HG02642 (cell line): ENCODE results near the gene TMEM114.
A peak's percentile ranks its signal among the peaks of the same experiment; 100 is the strongest.
"Not testable (repeated sequence)": the region's sequence is repeated elsewhere in the genome, so short reads cannot be mapped to it uniquely, and the experiment has no call there.

Experiments
- ATAC-seq: cut with Tn5 transposase; IDR thresholded peaks from one replicate; pipeline ENCODE4 v1.9.1; 2021; ENCODE audit warnings: mild to moderate bottlenecking; ENCODE audit not compliant: unreplicated experiment, poor library complexity

TMEM114 gene

DNA sequence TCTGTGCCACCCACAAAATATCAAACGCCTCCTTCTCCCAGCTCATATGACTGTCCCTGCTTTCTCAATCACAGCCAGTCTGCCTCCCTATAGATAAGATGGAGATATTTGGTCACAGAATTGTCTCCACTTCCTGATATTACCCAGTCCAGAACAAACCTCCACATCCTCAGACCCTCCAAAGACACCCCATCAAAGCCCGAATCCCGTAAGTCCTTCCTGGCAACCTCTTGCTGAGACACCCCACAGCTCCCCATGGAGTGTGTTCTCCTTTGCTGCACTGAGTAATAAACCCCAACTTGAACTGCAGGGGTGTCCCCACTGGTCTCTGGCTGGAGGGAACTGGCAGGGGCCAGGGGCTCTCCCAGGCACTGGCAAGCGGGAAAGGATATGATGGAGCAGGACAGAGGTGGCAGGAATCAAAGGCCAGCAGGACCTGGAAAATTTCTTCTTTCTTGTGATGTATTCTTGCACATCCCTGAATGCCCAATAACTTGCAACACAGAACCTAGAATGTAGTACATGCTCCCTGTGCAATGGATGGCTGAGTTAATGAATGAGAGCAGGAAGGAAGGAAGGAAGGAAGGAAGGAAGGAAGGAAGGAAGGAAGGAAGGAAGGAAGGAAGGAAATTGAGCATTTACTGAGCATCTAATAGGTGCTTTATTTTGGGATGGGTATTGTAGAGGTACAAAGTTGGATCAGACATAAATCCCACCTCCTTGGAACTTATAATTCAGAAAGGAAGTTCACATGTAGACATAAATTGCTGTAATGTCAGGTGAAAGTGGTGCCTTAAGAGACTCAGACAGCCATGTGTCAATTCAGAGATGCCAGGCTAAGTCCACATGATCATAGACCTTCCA lies 13.9 kb downstream of the TMEM114 start:
- no peak for ATAC-seq

DNA sequence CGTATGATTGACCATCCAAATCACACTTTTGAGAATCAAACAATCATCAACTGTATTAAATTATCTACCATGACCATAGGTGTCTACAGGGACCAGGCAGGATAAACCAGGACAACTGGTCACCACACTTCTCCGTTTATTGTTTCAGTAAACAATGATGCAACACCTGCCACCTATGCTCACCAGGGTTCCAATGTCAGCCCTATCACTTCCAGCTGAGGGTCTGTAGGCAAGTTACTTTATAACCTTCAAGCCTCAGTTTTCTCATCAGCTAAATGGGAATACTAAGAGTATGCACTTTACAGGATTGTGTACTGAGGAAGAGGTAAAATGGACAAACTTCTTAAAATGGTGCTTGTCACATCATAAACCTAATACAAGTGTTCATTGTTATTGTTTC lies 14.9 kb downstream of the TMEM114 start:
- no peak for ATAC-seq

GRCh38 chr16:8572919-8573724 lies 17.2 kb downstream of the TMEM114 start:
- ATAC-seq = no peak

- no peak for ATAC-seq
These were observed 18.0 kb downstream of the TMEM114 start for GRCh38 chr16:8572063-8572918.

DNA sequence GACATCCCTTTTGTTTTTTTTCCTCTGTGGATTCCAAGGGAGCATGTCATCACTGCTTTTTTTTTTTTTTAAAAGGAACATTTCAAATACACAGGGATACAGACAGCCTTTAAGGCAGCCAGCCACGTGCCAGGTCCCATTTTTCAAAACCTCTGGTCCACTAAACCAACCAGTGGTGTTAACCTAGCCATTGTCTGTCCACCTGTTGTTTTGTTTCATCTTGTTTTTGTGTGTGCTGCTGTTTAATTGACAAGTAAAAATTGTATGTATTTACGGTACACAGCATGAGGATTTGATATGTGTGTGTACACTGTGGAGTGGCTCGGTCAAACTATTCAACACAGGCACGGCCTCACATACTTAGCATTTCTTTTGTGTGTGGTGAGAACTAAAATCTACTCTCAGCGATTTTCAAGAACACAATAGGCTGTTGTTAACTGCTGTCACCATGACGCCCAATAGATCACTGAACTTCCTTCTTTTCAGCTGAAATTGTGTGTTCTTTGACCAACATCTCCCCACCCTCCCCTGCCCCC lies 19.2 kb downstream of the TMEM114 start:
- ATAC-seq = no peak

GRCh38 chr16:8570393-8570792 lies 19.9 kb downstream of the TMEM114 start:
- not testable (repeated sequence) for ATAC-seq

DNA sequence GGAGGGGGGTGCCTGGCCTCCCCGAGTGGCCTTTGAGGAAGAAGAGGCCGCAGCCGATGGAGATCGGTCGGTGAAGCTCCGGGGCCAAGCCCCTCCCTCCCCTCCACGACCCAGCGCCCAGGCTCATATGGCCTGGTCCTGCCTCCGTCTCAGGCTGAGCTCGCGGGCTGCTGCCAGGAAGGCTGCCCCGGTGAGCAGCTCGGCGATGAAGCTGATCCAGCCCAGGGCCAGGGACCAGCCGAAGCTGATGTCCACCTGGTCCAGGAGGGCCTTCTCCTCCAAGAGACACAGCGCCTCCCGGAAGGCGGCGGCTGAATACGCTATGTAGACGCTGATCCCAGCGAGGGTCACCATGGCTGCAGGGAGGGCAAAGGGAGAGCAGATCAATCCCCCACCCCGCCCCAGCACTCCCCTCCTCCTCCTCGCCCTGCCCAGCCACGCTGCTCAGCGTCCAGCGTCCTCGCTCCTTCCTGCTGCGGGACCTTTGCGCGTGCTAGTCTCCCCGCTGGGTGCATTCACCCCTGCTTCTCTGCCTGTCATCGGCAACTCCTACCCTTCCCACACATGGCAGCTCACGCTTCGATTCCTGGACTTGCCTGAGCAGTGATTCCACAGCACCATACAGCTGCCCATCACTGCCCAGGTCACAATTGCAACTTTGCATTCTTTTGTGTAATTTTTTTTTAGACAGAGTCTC lies 20.5 kb downstream of the TMEM114 start:
- no peak for ATAC-seq

- ATAC-seq = no peak
These were observed 22.1 kb downstream of the TMEM114 start for GRCh38 chr16:8568231-8568617.

DNA sequence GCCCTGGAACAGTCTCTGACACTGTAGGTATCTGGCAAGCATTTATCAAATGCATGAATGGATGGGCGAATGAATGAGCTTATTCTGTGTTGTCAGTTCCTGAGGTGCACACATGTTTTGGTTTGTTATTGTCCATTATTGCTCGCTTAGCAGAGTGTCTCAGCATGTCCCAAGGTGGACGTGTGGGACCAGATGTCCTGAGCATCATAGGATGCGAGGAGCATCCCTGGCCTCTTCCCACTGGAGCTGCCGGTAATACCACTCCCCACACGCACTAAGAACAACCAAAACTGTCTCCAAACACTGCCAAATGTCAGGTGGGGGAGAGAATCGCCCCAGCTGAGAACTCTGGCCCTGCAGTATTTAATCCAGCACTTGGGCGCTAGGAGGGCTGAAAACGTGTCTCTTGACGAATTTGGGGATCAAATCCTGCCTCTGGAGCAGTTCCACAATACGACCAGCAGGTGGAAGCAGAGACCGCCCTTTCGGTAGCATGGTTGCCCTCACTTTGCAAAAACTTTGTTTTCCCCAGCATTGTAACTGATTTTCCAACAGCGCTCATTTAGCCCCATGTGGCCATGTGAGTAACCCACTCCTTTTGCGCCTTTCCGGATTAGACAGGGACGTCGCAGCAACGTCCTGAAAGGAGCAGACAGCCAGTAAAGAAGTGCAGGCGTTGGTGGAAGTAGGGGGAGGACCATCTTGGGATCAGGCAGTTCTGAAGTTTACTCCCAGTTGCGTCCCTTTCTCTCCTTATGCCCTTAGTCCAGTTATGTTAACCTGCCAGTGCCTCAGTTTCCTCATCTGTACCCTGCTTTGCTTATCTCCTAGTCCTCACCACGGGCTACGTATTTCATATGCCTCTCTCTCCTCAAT lies 22.7 kb downstream of the TMEM114 start:
- peak; percentile 87 for ATAC-seq

- ATAC-seq = no peak
These were observed 24.8 kb downstream of the TMEM114 start for GRCh38 chr16:8565498-8565897.

DNA sequence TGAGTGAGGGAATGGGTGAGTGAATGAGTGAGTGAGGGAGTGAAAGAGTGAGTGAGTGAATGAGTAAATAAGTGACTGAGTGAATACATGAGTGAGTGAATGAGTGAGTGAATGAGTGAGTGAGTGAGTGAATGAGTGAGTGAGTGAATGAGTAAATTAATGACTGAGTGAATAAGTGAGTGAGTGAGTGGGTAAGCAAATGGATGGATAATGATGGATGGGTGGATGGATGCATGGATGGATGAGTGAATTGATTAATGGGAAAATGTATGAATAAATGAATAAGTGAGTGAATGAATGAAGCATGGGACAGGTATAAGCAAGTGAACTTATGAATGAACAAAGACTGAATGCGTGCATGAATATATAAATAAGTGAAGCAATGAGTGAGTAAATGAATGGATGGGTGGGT lies 25.4 kb downstream of the TMEM114 start:
- ATAC-seq = no peak

DNA sequence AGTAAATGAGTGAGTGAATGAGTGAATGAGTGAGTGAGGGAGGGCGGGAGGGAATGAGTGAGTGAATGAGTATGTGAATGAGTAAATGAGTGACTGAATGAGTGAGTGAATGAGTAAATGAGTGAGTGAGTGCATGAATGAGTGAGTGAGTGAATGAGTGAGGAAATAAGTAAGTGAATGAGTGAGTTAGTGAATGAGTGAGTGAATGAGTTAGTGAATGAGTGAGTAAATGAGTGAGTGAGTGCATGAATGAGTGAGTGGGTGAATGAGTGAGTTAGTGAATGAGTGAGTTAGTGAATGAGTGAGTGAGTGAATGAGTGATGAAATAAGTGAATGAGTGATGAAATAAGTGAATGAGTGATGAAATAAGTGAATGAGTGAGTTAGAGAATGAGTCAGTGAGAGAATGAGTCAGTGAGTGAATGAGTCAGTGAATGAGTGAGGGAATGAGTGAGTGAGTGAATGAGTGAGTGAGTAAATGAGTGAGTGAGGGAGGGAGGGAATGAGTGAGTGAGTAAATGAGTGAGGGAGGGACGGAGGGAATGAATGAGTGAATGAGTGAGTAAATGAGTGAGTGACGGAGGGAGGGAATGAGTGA lies 26.3 kb downstream of the TMEM114 start:
- not testable (repeated sequence) for ATAC-seq

GRCh38 chr16:8561496-8561895 lies 28.8 kb downstream of the TMEM114 start:
- no peak for ATAC-seq

DNA sequence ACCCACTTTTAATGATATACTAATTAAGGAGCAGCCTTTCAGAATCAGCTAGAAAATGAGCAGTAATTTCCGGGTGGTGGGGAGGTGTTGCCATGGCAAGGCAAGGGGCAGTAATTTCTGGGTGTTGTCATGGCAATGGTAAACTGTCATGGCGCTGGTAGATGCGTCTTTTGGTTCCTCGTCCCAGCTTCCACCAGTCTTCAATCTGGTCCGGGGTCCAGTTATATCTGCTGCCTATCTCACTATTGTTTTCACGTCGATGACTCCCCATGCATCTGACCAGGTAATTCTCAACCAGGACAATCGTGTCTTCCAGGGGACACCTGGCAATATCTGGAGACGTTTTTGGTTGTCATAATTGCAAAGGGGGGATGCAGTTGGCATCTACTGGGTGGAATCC lies 34.9 kb downstream of the TMEM114 start:
- ATAC-seq = no peak

DNA sequence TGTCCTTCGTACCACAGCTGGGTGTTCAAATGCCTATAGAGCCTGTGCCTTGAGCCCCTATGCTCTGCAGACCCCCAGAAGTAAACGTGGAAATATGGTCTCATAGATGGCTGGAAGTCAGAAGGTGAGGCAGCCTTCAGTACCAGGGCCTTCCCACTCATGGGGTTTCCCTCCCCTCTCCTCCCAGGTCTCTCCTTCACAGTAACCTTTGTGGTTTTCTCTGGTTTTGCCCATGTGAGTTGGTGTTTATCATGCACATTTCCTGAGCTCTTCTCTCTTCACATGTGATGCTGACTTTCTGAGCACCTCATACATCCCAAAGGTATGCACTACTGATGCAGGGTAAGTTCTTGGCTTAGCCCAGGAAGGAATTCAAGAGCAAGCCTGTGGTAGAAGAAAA lies 35.4 kb downstream of the TMEM114 start:
- no peak for ATAC-seq

GRCh38 chr16:8554022-8554421 lies 36.3 kb downstream of the TMEM114 start:
- no peak for ATAC-seq

DNA sequence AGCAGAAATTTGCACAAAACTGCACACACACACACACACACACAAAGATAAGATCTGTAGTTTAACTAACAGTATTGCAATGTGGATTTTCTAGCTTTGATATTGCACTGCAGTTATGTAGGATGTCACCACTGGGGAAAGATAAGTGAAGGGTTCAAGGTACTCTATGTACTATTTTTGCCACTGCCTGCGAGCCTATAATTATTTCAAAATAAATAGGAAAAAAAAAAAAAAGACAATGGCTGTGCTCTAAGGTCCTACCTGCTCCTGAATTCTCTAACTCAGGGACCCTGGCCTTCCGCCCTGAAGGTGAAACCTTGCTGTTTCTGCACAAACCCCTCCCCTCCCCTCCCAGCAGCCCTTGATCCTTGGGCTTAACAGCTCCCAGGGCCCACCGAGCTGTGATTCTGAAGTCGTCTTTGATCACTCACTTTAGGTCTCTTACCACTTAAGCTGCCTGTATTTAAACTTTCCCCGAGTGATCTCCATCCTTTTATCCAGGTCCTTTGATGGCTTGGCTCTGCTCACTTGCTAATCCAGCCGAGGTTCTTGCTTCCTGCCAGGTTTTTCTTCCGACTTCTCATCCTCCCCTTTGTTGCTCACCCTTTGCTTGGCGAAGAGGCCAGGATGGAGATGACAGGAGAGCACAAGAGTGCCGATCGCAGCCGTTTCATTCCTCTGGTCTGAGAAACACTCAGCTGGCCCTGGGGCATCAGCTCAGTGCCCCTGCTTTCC lies 37.7 kb downstream of the TMEM114 start:
- ATAC-seq = no peak
